Astrocyte of the spinal cord (primary cell): ENCODE data around the gene BNIP2.

Source experiments
- DNase-seq: peaks from one replicate; pipeline ENCODE4 v3.0.0; 2011; ENCODE audit warnings: low read depth, low spot score
- H3K4me3 ChIP-seq: 2 replicates; pipeline ENCODE4 v1.5.1; 2011; ENCODE audit warnings: low read depth, mild to moderate bottlenecking, low read length, moderate library complexity
- CTCF ChIP-seq: IDR thresholded peaks from 2 replicates; pipeline ENCODE4 v1.5.1; 2012; ENCODE audit warnings: low read depth, mild to moderate bottlenecking, low read length, inconsistent platforms
- in situ Hi-C: cut with HindIII; loops from 2 replicates; pipeline ENCODE4 v1.10.0; 2017; ENCODE audit warnings: low sequenced_read_pairs

Gene BNIP2

GRCh38 chr15:59680346-59680745 is 8.8 kb downstream of the BNIP2 start:
- H3K4me3 ChIP-seq, result no peak overlapping the region
- TF ChIP-seq CTCF, result no peak
- in situ Hi-C loops, result no loop called here
- DNase-seq, result no peak

- TF ChIP-seq CTCF, result no peak
- no peak for DNase-seq
- in situ Hi-C loops, result no loop called here
- no peak overlapping the region for H3K4me3 ChIP-seq
Observed at GRCh38 chr15:59678620-59679019, 10.5 kb downstream of the BNIP2 start.

- H3K4me3 ChIP-seq, result no peak overlapping the region
- in situ Hi-C loops, result no loop called here
- no peak for TF ChIP-seq CTCF
- DNase-seq, result no peak
Observed at GRCh38 chr15:59678172-59678571, 10.9 kb downstream of the BNIP2 start.

GRCh38 chr15:59676565-59676964 is 12.6 kb downstream of the BNIP2 start:
- no peak overlapping the region for H3K4me3 ChIP-seq
- no peak for TF ChIP-seq CTCF
- no peak for DNase-seq
- in situ Hi-C loops, result no loop called here

GRCh38 chr15:59674361-59674877 is 14.7 kb downstream of the BNIP2 start:
- in situ Hi-C loops, result no loop called here
- DNase-seq, result no peak
- H3K4me3 ChIP-seq, result no peak overlapping the region
- no peak for TF ChIP-seq CTCF

- no peak for TF ChIP-seq CTCF
- no peak for DNase-seq
- no peak overlapping the region for H3K4me3 ChIP-seq
- in situ Hi-C loops, result no loop called here
Observed at GRCh38 chr15:59668556-59668955, 20.6 kb downstream of the BNIP2 start.

GRCh38 chr15:59662260-59662659 is 26.9 kb downstream of the BNIP2 start:
- no peak for TF ChIP-seq CTCF
- no peak overlapping the region for H3K4me3 ChIP-seq
- in situ Hi-C loops, result no loop called here
- no peak for DNase-seq
